Measurements from ENCODE around the gene UST. TPM values are rescaled to one million over a fixed set of nuclear protein-coding genes. Genes with fewer than 3 reads are reported as not detected.

UST gene
- total RNA-seq, 1 donor from 2014 or later, result 9.7 TPM

DNA sequence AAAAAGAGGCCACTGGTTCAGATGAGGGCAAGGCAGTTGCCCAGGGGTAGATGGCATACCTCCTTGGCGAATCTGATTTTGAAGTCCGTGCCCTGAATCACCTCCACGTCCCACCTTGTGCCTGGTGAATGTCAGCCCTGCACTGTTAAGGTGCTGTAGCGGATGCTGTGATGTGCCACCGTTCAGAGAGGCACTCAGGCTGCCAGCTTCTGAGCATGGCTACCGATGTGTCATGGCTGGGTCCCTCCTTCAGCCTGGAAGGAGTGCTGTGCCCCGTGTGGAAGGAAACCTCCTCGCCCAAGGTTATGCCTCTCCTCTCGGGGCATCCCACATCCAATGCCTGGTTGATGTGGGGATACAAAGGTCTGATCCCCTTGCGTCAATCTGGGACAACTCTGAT is 43.6 kb downstream of the UST start:
- no peaks in the 10 kb centered on the region for H3K27me3 Mint-ChIP-seq
- H3K9me3 Mint-ChIP-seq, result peaks cover 5% of the 10 kb centered on the region
- DNase-seq (ENCODE audit: extremely low spot score, unreplicated experiment), result no peak
- H3K36me3 Mint-ChIP-seq, result no peaks in the 10 kb centered on the region
- no peak for TF ChIP-seq CTCF (conservative IDR thresholded peaks at IDR 0.05)
- H3K27ac Mint-ChIP-seq, result no peak overlapping the region
- H3K4me3 Mint-ChIP-seq, result no peak overlapping the region
- no peaks in the 10 kb centered on the region for H3K4me1 Mint-ChIP-seq (ENCODE audit: unreplicated experiment)

DNA sequence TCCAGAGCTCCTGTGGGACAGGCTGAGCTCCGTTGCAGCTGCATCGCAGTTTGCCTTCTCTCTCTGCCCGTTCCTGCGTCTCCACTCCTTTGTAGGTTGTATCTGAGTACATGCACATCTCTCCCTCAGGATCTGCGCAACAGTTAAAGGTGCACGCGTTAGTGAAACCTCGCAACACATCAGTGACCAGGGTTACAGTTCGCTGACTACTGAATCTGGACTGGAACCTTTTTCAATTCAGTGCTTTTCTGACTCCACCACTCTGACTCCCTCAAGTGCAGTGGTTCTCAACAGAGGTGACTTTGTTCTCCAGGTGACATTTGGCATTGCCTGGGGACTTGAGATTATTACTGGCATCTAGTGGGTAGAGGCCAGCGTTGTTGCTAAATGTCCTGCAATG is 44.0 kb downstream of the UST start:
- H3K27ac Mint-ChIP-seq, result no peak overlapping the region
- no peak for TF ChIP-seq CTCF (conservative IDR thresholded peaks at IDR 0.05)
- H3K4me3 Mint-ChIP-seq, result no peak overlapping the region
- H3K27me3 Mint-ChIP-seq, result no peaks in the 10 kb centered on the region
- H3K4me1 Mint-ChIP-seq (ENCODE audit: unreplicated experiment), result no peaks in the 10 kb centered on the region
- no peaks in the 10 kb centered on the region for H3K36me3 Mint-ChIP-seq
- peaks cover 5% of the 10 kb centered on the region for H3K9me3 Mint-ChIP-seq
- no peak for DNase-seq (ENCODE audit: extremely low spot score, unreplicated experiment)

- H3K9me3 Mint-ChIP-seq, result peaks cover 5% of the 10 kb centered on the region
- no peak for DNase-seq (ENCODE audit: extremely low spot score, unreplicated experiment)
- H3K4me3 Mint-ChIP-seq, result no peak overlapping the region
- H3K36me3 Mint-ChIP-seq, result no peaks in the 10 kb centered on the region
- no peak for TF ChIP-seq CTCF (conservative IDR thresholded peaks at IDR 0.05)
- no peaks in the 10 kb centered on the region for H3K4me1 Mint-ChIP-seq (ENCODE audit: unreplicated experiment)
- H3K27ac Mint-ChIP-seq, result no peak overlapping the region
- H3K27me3 Mint-ChIP-seq, result no peaks in the 10 kb centered on the region
Observed at GRCh38 chr6:148791372-148791771, 44.5 kb downstream of the UST start.

GRCh38 chr6:148793721-148794120 is 46.9 kb downstream of the UST start:
- TF ChIP-seq CTCF (conservative IDR thresholded peaks at IDR 0.05), result no peak
- H3K27ac Mint-ChIP-seq, result no peak overlapping the region
- peaks cover 5% of the 10 kb centered on the region for H3K36me3 Mint-ChIP-seq
- no peaks in the 10 kb centered on the region for H3K4me1 Mint-ChIP-seq (ENCODE audit: unreplicated experiment)
- no peak for DNase-seq (ENCODE audit: extremely low spot score, unreplicated experiment)
- H3K4me3 Mint-ChIP-seq, result no peak overlapping the region
- peaks cover 3% of the 10 kb centered on the region for H3K27me3 Mint-ChIP-seq
- peaks cover 11% of the 10 kb centered on the region for H3K9me3 Mint-ChIP-seq

- H3K27me3 Mint-ChIP-seq, result peaks cover 3% of the 10 kb centered on the region
- no peak for DNase-seq (ENCODE audit: extremely low spot score, unreplicated experiment)
- no peak overlapping the region for H3K27ac Mint-ChIP-seq
- no peak overlapping the region for H3K4me3 Mint-ChIP-seq
- H3K36me3 Mint-ChIP-seq, result peaks cover 5% of the 10 kb centered on the region
- no peak for TF ChIP-seq CTCF (conservative IDR thresholded peaks at IDR 0.05)
- H3K9me3 Mint-ChIP-seq, result peaks cover 17% of the 10 kb centered on the region
- H3K4me1 Mint-ChIP-seq (ENCODE audit: unreplicated experiment), result no peaks in the 10 kb centered on the region
Observed at GRCh38 chr6:148794797-148795196, 48.0 kb downstream of the UST start.

GRCh38 chr6:148795563-148795962 is 48.7 kb downstream of the UST start:
- no peaks in the 10 kb centered on the region for H3K4me1 Mint-ChIP-seq (ENCODE audit: unreplicated experiment)
- peaks cover 3% of the 10 kb centered on the region for H3K27me3 Mint-ChIP-seq
- TF ChIP-seq CTCF (conservative IDR thresholded peaks at IDR 0.05), result no peak
- no peak overlapping the region for H3K27ac Mint-ChIP-seq
- H3K36me3 Mint-ChIP-seq, result peaks cover 5% of the 10 kb centered on the region
- H3K9me3 Mint-ChIP-seq, result peaks cover 18% of the 10 kb centered on the region
- no peak overlapping the region for H3K4me3 Mint-ChIP-seq
- DNase-seq (ENCODE audit: extremely low spot score, unreplicated experiment), result no peak
